Large intestine (tissue), 3 donors: Measurements from ENCODE around the gene SULT1A2. TPM values are rescaled to one million over a fixed set of nuclear protein-coding genes. Genes with fewer than 3 reads are reported as not detected.
A peak's percentile ranks its signal among the peaks of the same experiment; 100 is the strongest.

Source experiments
- DNase-seq, 2 donors: peaks; one replicate each; pipeline versions ENCODE4 v3.0.0 to v3.0.0-alpha.2; 2013
- H3K27ac ChIP-seq: one replicate; pipeline ENCODE4 v1.5.1; 2013; ENCODE audit warnings: low read length
- H3K27me3 ChIP-seq: 2 replicates; pipeline ENCODE4 v1.6.1; 2013; ENCODE audit warnings: low read length; ENCODE audit not compliant: control insufficient read depth, insufficient read depth
- H3K36me3 ChIP-seq: 2 replicates; pipeline ENCODE4 v1.6.1; 2013; ENCODE audit warnings: low read length; ENCODE audit not compliant: control insufficient read depth, insufficient read depth
- H3K4me1 ChIP-seq: one replicate; pipeline ENCODE4 v1.6.1; 2013; ENCODE audit warnings: low read length; ENCODE audit not compliant: control insufficient read depth, insufficient read depth
- H3K4me3 ChIP-seq: one replicate; pipeline ENCODE4 v1.5.1; 2013; ENCODE audit warnings: low read length
- H3K9me3 ChIP-seq: one replicate; pipeline ENCODE4 v1.6.1; 2013; ENCODE audit warnings: mild to moderate bottlenecking, low read depth, low read length, moderate library complexity; ENCODE audit not compliant: control insufficient read depth
- whole genome bisulfite sequencing: methylation state at CpG from one replicate; pipeline ENCODE4 v1.1.5; 2013; ENCODE audit warnings: low lambda C conversion rate; ENCODE audit not compliant: insufficient coverage; 5-methylcytosine and 5-hydroxymethylcytosine counted together
- polyA plus RNA-seq: library from polyadenylated mRNA; unstranded; fragments of 120-200 nt; gene quantifications from one replicate; pipeline ENCODE4 v1.2.1, GENCODE V29; 2013

SULT1A2 gene
- polyA plus RNA-seq, 1 donor, result 5.7 TPM

DNA sequence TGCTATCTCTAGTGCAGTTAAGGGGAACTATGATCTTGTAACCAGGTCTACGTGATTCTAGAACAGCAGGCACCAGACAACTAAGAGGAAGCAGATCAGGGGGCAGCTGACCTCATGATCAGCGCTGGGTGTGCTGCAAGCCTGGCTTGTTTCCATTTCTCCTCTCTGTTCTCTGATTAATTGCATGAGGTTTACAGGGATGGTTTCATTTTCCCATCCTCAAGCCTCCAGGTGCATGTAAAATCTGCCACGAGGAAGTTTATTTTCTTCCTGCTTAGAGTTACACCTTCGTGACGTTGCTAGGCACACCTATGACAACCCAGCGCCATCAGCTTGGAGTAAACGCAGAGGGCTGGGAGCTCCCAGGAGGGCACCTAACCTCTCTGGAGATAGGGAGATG, 53.8 kb downstream of the SULT1A2 start:
- peak; percentile 86 to 95 for DNase-seq
- WGBS, result 40% methylated on average over 1 of the region's 7 CpGs
- Histone ChIP-seq H3K4me3 (peak overlapping the region; percentile 0), H3K36me3 (no peaks in the 10 kb centered on the region), H3K4me1 (peaks cover 5% of the 10 kb centered on the region), H3K27ac (peak overlapping the region; percentile 55), H3K27me3 (no peaks in the 10 kb centered on the region), H3K9me3 (no peaks in the 10 kb centered on the region)

DNA sequence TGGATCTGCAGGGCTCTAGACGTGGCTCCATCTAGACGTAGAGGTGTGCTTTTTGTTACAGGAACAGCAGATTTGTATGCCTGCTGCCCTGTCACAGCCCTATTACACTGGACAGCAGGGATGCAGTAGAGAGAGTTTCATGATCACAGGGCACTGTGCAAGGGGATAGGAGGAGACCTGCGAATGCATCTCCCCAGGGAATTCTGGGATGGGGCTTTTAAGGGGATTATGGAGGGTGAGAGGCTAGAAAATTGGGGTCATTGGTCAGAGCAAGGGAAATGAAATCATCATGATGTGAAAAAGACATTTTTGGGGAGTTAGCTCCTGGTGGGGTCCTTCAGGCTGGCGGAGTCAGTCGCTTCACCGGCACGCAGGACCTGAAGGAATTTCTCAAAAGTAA, 54.2 kb downstream of the SULT1A2 start:
- Histone ChIP-seq H3K4me1 (peaks cover 5% of the 10 kb centered on the region), H3K27me3 (no peaks in the 10 kb centered on the region), H3K36me3 (no peaks in the 10 kb centered on the region), H3K9me3 (no peaks in the 10 kb centered on the region), H3K27ac (peak overlapping the region; percentile 55), H3K4me3 (no peak overlapping the region)
- WGBS, result no CpG with 5 or more reads among the region's 7 CpGs
- DNase-seq, result no peak

Other genes starting within 250 kb of the SULT1A2 start
- gene NPIPB6, start 233.5 kb downstream of the SULT1A2 start, polyA plus RNA-seq, result 1.8 TPM
- 73.4 TPM for gene EIF3CL, start 193.2 kb downstream of the SULT1A2 start, polyA plus RNA-seq
- gene NPIPB7, start 124.7 kb downstream of the SULT1A2 start, polyA plus RNA-seq, result 0.48 TPM
- 51.9 TPM for gene CLN3, start 105.0 kb downstream of the SULT1A2 start, polyA plus RNA-seq
- gene APOBR, start 102.4 kb downstream of the SULT1A2 start, polyA plus RNA-seq, result 8.2 TPM
- 0.21 TPM for gene IL27, start 90.2 kb downstream of the SULT1A2 start, polyA plus RNA-seq
- gene NUPR1, start 58.1 kb downstream of the SULT1A2 start, polyA plus RNA-seq, result 16.0 TPM
- gene SGF29, start 43.1 kb downstream of the SULT1A2 start, polyA plus RNA-seq, result 24.8 TPM
- 67.5 TPM for gene SULT1A1, start 13.0 kb upstream of the SULT1A2 start, polyA plus RNA-seq
- 2.5 TPM for gene NPIPB8, start 41.0 kb upstream of the SULT1A2 start, polyA plus RNA-seq
- gene EIF3C, start 114.4 kb upstream of the SULT1A2 start, polyA plus RNA-seq, result 397 TPM
- gene NPIPB9, start 154.7 kb upstream of the SULT1A2 start, polyA plus RNA-seq, result 4.4 TPM
- gene ATXN2L, start 225.9 kb upstream of the SULT1A2 start, polyA plus RNA-seq, result 130 TPM
- gene TUFM, start 249.3 kb upstream of the SULT1A2 start, polyA plus RNA-seq, result 157 TPM